ENCODE data around the gene KCNMA1.

Gene KCNMA1

GRCh38 chr10:77037735-77038403 is 599.7 kb downstream of the KCNMA1 start:
- H3K79me2 ChIP-seq (ENCODE audit: insufficient read depth, low read depth) = no peaks in the 10 kb centered on the region
- no peak overlapping the region for H3K4me2 ChIP-seq
- H3K4me1 ChIP-seq (ENCODE audit: low read depth, poor library complexity, severe bottlenecking) = no peaks in the 10 kb centered on the region
- no peak overlapping the region for H2AFZ ChIP-seq (ENCODE audit: low read depth)
- H3K27ac ChIP-seq = no peak overlapping the region
- H3K9ac ChIP-seq = no peak overlapping the region
- no peaks in the 10 kb centered on the region for H3K27me3 ChIP-seq (ENCODE audit: insufficient read depth, low read depth)
- H3K36me3 ChIP-seq (ENCODE audit: insufficient read depth) = no peaks in the 10 kb centered on the region
- no peaks in the 10 kb centered on the region for H4K20me1 ChIP-seq (ENCODE audit: insufficient read depth)
- TF ChIP-seq CTCF (conservative IDR thresholded peaks at IDR 0.05; ENCODE audit: low read depth, low read length) = no peak
- no peak overlapping the region for H3K4me3 ChIP-seq (IDR thresholded peaks at IDR 0.05; ENCODE audit: insufficient read depth, low read depth, low read length)

- Histone ChIP-seq H3K79me2 (ENCODE audit: insufficient read depth, low read depth) (no peaks in the 10 kb centered on the region), H3K4me2 (no peak overlapping the region), H3K4me3 (IDR thresholded peaks at IDR 0.05; ENCODE audit: insufficient read depth, low read depth, low read length) (no peak overlapping the region), H3K36me3 (ENCODE audit: insufficient read depth) (no peaks in the 10 kb centered on the region), H3K4me1 (ENCODE audit: low read depth, poor library complexity, severe bottlenecking) (no peaks in the 10 kb centered on the region), H4K20me1 (ENCODE audit: insufficient read depth) (no peaks in the 10 kb centered on the region), H3K27me3 (ENCODE audit: insufficient read depth, low read depth) (no peaks in the 10 kb centered on the region), H3K9ac (no peak overlapping the region), H3K27ac (no peak overlapping the region), H2AFZ (ENCODE audit: low read depth) (no peak overlapping the region)
- TF ChIP-seq CTCF (conservative IDR thresholded peaks at IDR 0.05; ENCODE audit: low read depth, low read length) = peak; percentile 33; the same call in 1 of the 2 replicates
Measured at GRCh38 chr10:77036993-77037734, 600.4 kb downstream of the KCNMA1 start.

- no peaks in the 10 kb centered on the region for H3K4me1 ChIP-seq (ENCODE audit: low read depth, poor library complexity, severe bottlenecking)
- H3K36me3 ChIP-seq (ENCODE audit: insufficient read depth) = no peaks in the 10 kb centered on the region
- no peak overlapping the region for H2AFZ ChIP-seq (ENCODE audit: low read depth)
- H3K27me3 ChIP-seq (ENCODE audit: insufficient read depth, low read depth) = no peaks in the 10 kb centered on the region
- no peak overlapping the region for H3K4me2 ChIP-seq
- H4K20me1 ChIP-seq (ENCODE audit: insufficient read depth) = no peaks in the 10 kb centered on the region
- TF ChIP-seq CTCF (conservative IDR thresholded peaks at IDR 0.05; ENCODE audit: low read depth, low read length) = no peak
- no peak overlapping the region for H3K4me3 ChIP-seq (IDR thresholded peaks at IDR 0.05; ENCODE audit: insufficient read depth, low read depth, low read length)
- no peak overlapping the region for H3K27ac ChIP-seq
- H3K9ac ChIP-seq = no peak overlapping the region
- H3K79me2 ChIP-seq (ENCODE audit: insufficient read depth, low read depth) = no peaks in the 10 kb centered on the region
Measured at GRCh38 chr10:77036276-77036675, 601.3 kb downstream of the KCNMA1 start.

DNA sequence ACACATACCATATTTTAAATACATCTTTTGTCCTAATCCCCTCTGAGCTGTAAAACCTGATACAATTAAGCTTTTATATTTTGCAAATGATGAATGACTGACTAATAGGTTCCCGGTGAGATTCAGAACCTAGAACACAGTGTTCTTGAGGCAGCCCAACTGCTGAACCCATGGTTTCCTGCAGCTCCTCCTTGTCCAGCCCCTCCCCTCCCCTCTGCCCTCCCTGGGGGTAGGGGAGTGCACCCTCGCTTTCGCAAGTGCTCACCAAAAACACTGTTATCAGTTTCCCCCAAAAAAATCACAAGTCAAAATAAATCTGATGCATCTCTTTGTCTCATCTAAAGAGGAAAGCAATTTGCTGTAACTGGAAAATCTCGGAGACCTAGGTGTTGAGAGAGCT is 602.8 kb downstream of the KCNMA1 start:
- Histone ChIP-seq H4K20me1 (ENCODE audit: insufficient read depth) (no peaks in the 10 kb centered on the region), H3K36me3 (ENCODE audit: insufficient read depth) (no peaks in the 10 kb centered on the region), H3K9ac (no peak overlapping the region), H3K79me2 (ENCODE audit: insufficient read depth, low read depth) (no peaks in the 10 kb centered on the region), H3K27ac (no peak overlapping the region), H3K4me3 (IDR thresholded peaks at IDR 0.05; ENCODE audit: insufficient read depth, low read depth, low read length) (no peak overlapping the region), H3K4me2 (no peak overlapping the region), H2AFZ (ENCODE audit: low read depth) (no peak overlapping the region), H3K4me1 (ENCODE audit: low read depth, poor library complexity, severe bottlenecking) (no peaks in the 10 kb centered on the region), H3K27me3 (ENCODE audit: insufficient read depth, low read depth) (no peaks in the 10 kb centered on the region)
- no peak for TF ChIP-seq CTCF (conservative IDR thresholded peaks at IDR 0.05; ENCODE audit: low read depth, low read length)

Measured in KMS-11 (cell line).